Endothelial cell of umbilical vein (primary cell): ENCODE results near the gene ROCK2. TPM values are rescaled to one million over a fixed set of nuclear protein-coding genes. Genes with fewer than 3 reads are reported as not detected.

Experiments used
- BruUV-seq: library from RNA; stranded (reverse); fragments of 400-500 nt; replicated peaks from 2 replicates; lab custom pipeline; 2021; lab: Mats Ljungman, UMichigan
- CTCF ChIA-PET: fragments of 300-600, 350-600 bp; sonication (Branson Sonifier 250); formaldehyde crosslinking; loops from one replicate; lab custom pipeline; 2021; ENCODE audit warnings: antibody characterized with exemption, inconsistent platforms; lab: Charles Lee
- POLR2A ChIA-PET: fragments of 300-600, 350-600 bp; sonication (Branson Sonifier 250); formaldehyde crosslinking; loops from one replicate; lab custom pipeline; 2021; ENCODE audit warnings: antibody characterized with exemption, inconsistent platforms; lab: Charles Lee
- DNase-seq: peaks from one replicate; pipeline ENCODE4 v3.0.0-alpha.2; 2011; ENCODE audit warnings: low read depth, low spot score
- FAIRE-seq: peaks from 2 replicates; lab custom pipeline; 2011; peaks lifted over from hg19 to GRCh38; lab: Jason Lieb, UNC
- H2AFZ ChIP-seq: 2 replicates; pipeline ENCODE4 v1.6.0; 2012; ENCODE audit warnings: low read depth, low read length, control low read depth, inconsistent platforms
- H3K27ac ChIP-seq: 2 replicates; pipeline ENCODE4 v1.5.1; 2011; ENCODE audit warnings: low read depth, mild to moderate bottlenecking, control low read depth, low read length, moderate library complexity; ENCODE audit not compliant: insufficient read depth
- H3K27me3 ChIP-seq, 2 experiments: 2 replicates each; pipeline versions ENCODE4 v1.6.0 to v1.6.1; 2011; ENCODE audit warnings: low read length in 2 of 2, mixed read lengths in 1 of 2; ENCODE audit not compliant: control insufficient read depth in 2 of 2, insufficient read depth in 2 of 2
- H3K36me3 ChIP-seq, 2 experiments: 2 replicates in 1 of 2; 3 replicates in 1 of 2; pipeline ENCODE4 v1.5.1; 2011; ENCODE audit warnings: low read length in 2 of 2, mild to moderate bottlenecking in 1 of 2, moderate library complexity in 1 of 2; ENCODE audit not compliant: control insufficient read depth in 2 of 2, insufficient read depth in 2 of 2; ENCODE audit errors: extremely low read depth in 1 of 2
- H3K4me1 ChIP-seq: 3 replicates; pipeline ENCODE4 v1.5.1; 2011; ENCODE audit warnings: mild to moderate bottlenecking, low read length; ENCODE audit not compliant: control insufficient read depth, insufficient read depth; ENCODE audit errors: extremely low read depth
- H3K4me2 ChIP-seq: 2 replicates; pipeline ENCODE4 v1.6.1; 2011; ENCODE audit warnings: low read length, control low read depth, mixed read lengths; ENCODE audit not compliant: insufficient read depth
- H3K4me3 ChIP-seq, 3 experiments: fragments of 200-600 bp in 1 of 3; sonication (generic), shearing (Covaris generic) in 1 of 3; replicated peaks in 1 of 3; 2 replicates each; pipeline ENCODE4 v1.5.1; 2011 to 2016; ENCODE audit warnings: control low read depth in 3 of 3, low read length in 3 of 3, mild to moderate bottlenecking in 2 of 3, inconsistent platforms in 1 of 3, low read depth in 1 of 3, moderate library complexity in 1 of 3; ENCODE audit not compliant: insufficient read depth in 1 of 3
- H3K79me2 ChIP-seq: 2 replicates; pipeline ENCODE4 v1.6.0; 2012; ENCODE audit warnings: low read length, inconsistent platforms; ENCODE audit not compliant: control insufficient read depth, insufficient read depth
- H3K9ac ChIP-seq: replicated peaks from 2 replicates; pipeline ENCODE3; 2011; ENCODE audit warnings: low read length, control low read depth; ENCODE audit not compliant: insufficient read depth; ENCODE audit errors: extremely low read depth
- H3K9me1 ChIP-seq: replicated peaks from 3 replicates; pipeline ENCODE4 v1.6.0; 2011; ENCODE audit warnings: mild to moderate bottlenecking, low read length; ENCODE audit not compliant: control insufficient read depth, insufficient read depth; ENCODE audit errors: extremely low read depth
- H3K9me3 ChIP-seq: replicated peaks from 2 replicates; pipeline ENCODE4 v1.5.1; 2012; ENCODE audit warnings: low read length, inconsistent platforms; ENCODE audit not compliant: control insufficient read depth, insufficient read depth
- H4K20me1 ChIP-seq: replicated peaks from 2 replicates; pipeline ENCODE3; 2011; ENCODE audit warnings: mild to moderate bottlenecking, low read length; ENCODE audit not compliant: control insufficient read depth, insufficient read depth; ENCODE audit errors: extremely low read depth
- CTCF ChIP-seq, 2 donors: IDR thresholded peaks; 1 replicate in 1 of 2; 2 replicates in 1 of 2; pipeline ENCODE4 v1.5.1; 2011; ENCODE audit warnings: low read length in 2 of 2, mild to moderate bottlenecking in 2 of 2, moderate library complexity in 2 of 2, control low read depth in 1 of 2, inconsistent platforms in 1 of 2, low read depth in 1 of 2; ENCODE audit not compliant: insufficient read depth in 1 of 2; ENCODE audit errors: extremely low read depth in 1 of 2
- EZH2 ChIP-seq: IDR thresholded peaks from 2 replicates; pipeline ENCODE4 v1.6.1; 2012; ENCODE audit warnings: borderline replicate concordance, low read depth, mild to moderate bottlenecking, moderate library complexity, low read length, inconsistent platforms; ENCODE audit not compliant: severe bottlenecking
- FOS ChIP-seq: IDR thresholded peaks from 2 replicates; pipeline ENCODE4 v1.6.1; 2011; ENCODE audit warnings: mild to moderate bottlenecking, low read length, moderate library complexity, borderline replicate concordance; ENCODE audit not compliant: insufficient read depth
- GATA2 ChIP-seq: IDR thresholded peaks from 2 replicates; pipeline ENCODE4 v1.7.0; 2011; ENCODE audit warnings: low read depth, mild to moderate bottlenecking, moderate library complexity, mixed read lengths, low read length; ENCODE audit not compliant: insufficient read length, insufficient read depth
- JUN ChIP-seq: IDR thresholded peaks from 2 replicates; pipeline ENCODE4 v1.6.1; 2011; ENCODE audit warnings: borderline replicate concordance, low read depth; ENCODE audit not compliant: insufficient read length, insufficient read depth
- MAX ChIP-seq: IDR thresholded peaks from 2 replicates; pipeline ENCODE4 v1.6.1; 2011; ENCODE audit not compliant: insufficient read depth, insufficient read length
- MYC ChIP-seq: IDR thresholded peaks from one replicate; pipeline ENCODE4 v1.6.1; 2011; ENCODE audit warnings: mild to moderate bottlenecking, low read depth, low read length
- POLR2A ChIP-seq: IDR thresholded peaks from 2 replicates; pipeline ENCODE4 v1.6.1; 2012; ENCODE audit warnings: low read depth, mild to moderate bottlenecking, control low read depth, low read length
- POLR2AphosphoS5 ChIP-seq: IDR thresholded peaks from 2 replicates; pipeline ENCODE4 v1.6.1; 2012; ENCODE audit warnings: low read depth, mild to moderate bottlenecking, control low read depth, low read length, moderate library complexity; ENCODE audit not compliant: insufficient read depth
- dilution Hi-C: fragments of 300-500 bp; cut with MboI; formaldehyde crosslinking; loops from one replicate; pipeline ENCODE4 v1.15.0; 2019; ENCODE audit warnings: low sequenced_read_pairs; ENCODE audit not compliant: extremely low pct_ligation_motif_present
- intact Hi-C: fragments of 100-400 bp; cut with micrococcal nuclease; formaldehyde crosslinking; loops from one replicate; pipeline ENCODE4 v1.10.0; 2022
- polyA plus RNA-seq, 4 experiments: library from polyadenylated mRNA; depleted of rRNA in 3 of 4; stranded (reverse) in 3 of 4; unstranded in 1 of 4; fragments of >200 nt; gene quantifications; 2 replicates each; pipeline versions ENCODE4 v1.2.1 to v1.2.3, GENCODE V29; 2011 to 2012; ENCODE audit warnings: missing spikeins in 1 of 4
- total RNA-seq: library from RNA; stranded (reverse); gene quantifications from 2 replicates; pipeline ENCODE4 v1.2.3, GENCODE V29; 2021

Gene ROCK2
- total and polyA plus RNA-seq, 2 donors (not counting 3 experiments of a cell fraction or from before 2014, with no cell fraction given): 5.2 to 56.5 TPM

- no peaks in the 10 kb centered on the region for H3K9me3 ChIP-seq
- H3K36me3 ChIP-seq: peaks cover 0 to 16% of the 10 kb centered on the region in 2 experiments
- TF ChIP-seq GATA2: no peak
- no peak for TF ChIP-seq POLR2AphosphoS5
- H3K4me2 ChIP-seq: no peak overlapping the region
- no peaks in the 10 kb centered on the region for H3K4me1 ChIP-seq
- no peak overlapping the region for H3K4me3 ChIP-seq
- no peaks in the 10 kb centered on the region for H3K27me3 ChIP-seq
- no peaks in the 10 kb centered on the region for H4K20me1 ChIP-seq
- FAIRE-seq: no peak
- H3K9ac ChIP-seq: no peak overlapping the region
- H2AFZ ChIP-seq: no peak overlapping the region
- dilution Hi-C loops: no loop called here
- DNase-seq: no peak
- no TSS peak for BruUV-seq
- CTCF ChIA-PET: interaction anchor here (2.3 kb wide), 1 partner anchor 232 kb away, joined by 10 read pairs; no protein-coding TSS in a partner anchor
- intact Hi-C loops: no loop called here
- H3K79me2 ChIP-seq: no peaks in the 10 kb centered on the region
- H3K9me1 ChIP-seq: no peaks in the 10 kb centered on the region
- POLR2A ChIA-PET: no interaction called here
- no peak overlapping the region for H3K27ac ChIP-seq
Observed at GRCh38 chr2:11214770-11215169, 129.7 kb downstream of the ROCK2 start.

- H3K27ac ChIP-seq: no peak overlapping the region
- H3K4me2 ChIP-seq: no peak overlapping the region
- H3K9ac ChIP-seq: no peak overlapping the region
- no peaks in the 10 kb centered on the region for H3K79me2 ChIP-seq
- no TSS peak for BruUV-seq
- TF ChIP-seq GATA2 (no peak), FOS (no peak), JUN (no peak), MYC (no peak), EZH2 (no peak), CTCF (IDR thresholded peaks at IDR 0.05; ENCODE audit: extremely low read depth in 1 of 2, insufficient read depth in 1 of 2, low read depth in 1 of 2, low read length in 2 of 2) (no peak), POLR2AphosphoS5 (no peak), MAX (no peak), POLR2A (no peak)
- H3K9me3 ChIP-seq: no peaks in the 10 kb centered on the region
- POLR2A ChIA-PET: no interaction called here
- no peak overlapping the region for H2AFZ ChIP-seq
- CTCF ChIA-PET: no interaction called here
- no peaks in the 10 kb centered on the region for H3K27me3 ChIP-seq
- no peak for FAIRE-seq
- no peak overlapping the region for H3K4me3 ChIP-seq
- no peak for DNase-seq
- intact Hi-C loops (no loop called here), dilution Hi-C loops (no loop called here)
- H3K36me3 ChIP-seq: peaks cover 0 to 13% of the 10 kb centered on the region in 2 experiments
- no peaks in the 10 kb centered on the region for H3K9me1 ChIP-seq
- no peaks in the 10 kb centered on the region for H4K20me1 ChIP-seq
- H3K4me1 ChIP-seq: no peaks in the 10 kb centered on the region
Observed at GRCh38 chr2:11213975-11214374, 130.5 kb downstream of the ROCK2 start.
